ENCODE measurements around the gene OR2Z1. TPM values are rescaled to one million over a fixed set of nuclear protein-coding genes. Genes with fewer than 3 reads are reported as not detected.
A peak's percentile ranks its signal among the peaks of the same experiment; 100 is the strongest.

Gene OR2Z1
- total and polyA plus RNA-seq, 2 of the 4 experiments (the other 2 are of a cell fraction) = not detected

- Histone ChIP-seq H3K23ac (ENCODE audit: low read depth, low read length) (no peak within 1 kb of the TSS), H2AK5ac (ENCODE audit: low read depth, low read length) (no peak within 1 kb of the TSS), H3K36me3 (ENCODE audit: control insufficient read depth, insufficient read depth, low read length) (no peaks in the 10 kb centered on the region), H3K14ac (replicated peaks; ENCODE audit: low read depth, low read length) (no peak within 1 kb of the TSS), H3K27ac (ENCODE audit: insufficient read depth, low read length) (no peak within 1 kb of the TSS), H2AK9ac (replicated peaks; ENCODE audit: low read depth, low read length, poor library complexity) (no peak within 1 kb of the TSS), H2BK15ac (ENCODE audit: low read depth, low read length) (no peak within 1 kb of the TSS), H2BK5ac (ENCODE audit: low read depth, low read length, poor library complexity, severe bottlenecking) (no peak within 1 kb of the TSS), H4K8ac (ENCODE audit: low read depth in 2 of 2, low read length in 2 of 2) (no peak within 1 kb of the TSS), H3K4me2 (ENCODE audit: low read depth, low read length) (no peak within 1 kb of the TSS), H3K79me1 (ENCODE audit: low read depth in 1 of 2, low read length in 2 of 2) (no peaks in the 10 kb centered on the region), H3K4me1 (ENCODE audit: control insufficient read depth, insufficient read depth, low read length) (no peaks in the 10 kb centered on the region), H4K20me1 (ENCODE audit: insufficient read depth, low read length) (no peaks in the 10 kb centered on the region), H3K9me1 (ENCODE audit: insufficient read depth, low read length) (no peaks in the 10 kb centered on the region), H2AFZ (replicated peaks; ENCODE audit: low read length, poor library complexity) (peak within 1 kb of the TSS; percentile 63), H2BK20ac (ENCODE audit: low read depth, low read length) (no peak within 1 kb of the TSS), H3K4ac (ENCODE audit: low read depth, low read length) (no peak within 1 kb of the TSS), H2BK120ac (ENCODE audit: low read depth, low read length) (no peak within 1 kb of the TSS), H3K4me3 (ENCODE audit: insufficient read depth, low read depth, low read length) (no peak within 1 kb of the TSS), H4K91ac (ENCODE audit: insufficient read depth, low read depth, low read length) (no peak within 1 kb of the TSS), H3K9me3 (ENCODE audit: control insufficient read depth, insufficient read depth, low read length) (peaks cover 33% of the 10 kb centered on the region), H3K27me3 (ENCODE audit: control insufficient read depth, insufficient read depth, low read length) (no peaks in the 10 kb centered on the region), H3K18ac (ENCODE audit: low read depth, low read length) (no peak within 1 kb of the TSS), H4K5ac (ENCODE audit: low read depth, low read length) (no peak within 1 kb of the TSS), H3K56ac (ENCODE audit: extremely low read depth, insufficient read depth, low read length) (no peak within 1 kb of the TSS), H3K9ac (ENCODE audit: low read depth, low read length) (no peak within 1 kb of the TSS)
- intact Hi-C loops (cut with micrococcal nuclease) = no loop called here
- 62% methylated on average over 5 of the region's 23 CpGs; no CpG with 5 or more reads in 1 of the 2 experiments for WGBS, 2 experiments (ENCODE audit: extremely low coverage in 2 of 2, insufficient read length in 1 of 2)
- TF ChIP-seq RCOR1 (IDR thresholded peaks at IDR 0.05; ENCODE audit: insufficient replicate concordance, low read length) = no peak
- TF ChIP-seq USF2 (IDR thresholded peaks at IDR 0.05; ENCODE audit: low read depth, low read length) = no peak
- TF ChIP-seq ELK1 (IDR thresholded peaks at IDR 0.05; ENCODE audit: borderline replicate concordance, low read depth, low read length) = no peak
- no peak for TF ChIP-seq FOS (IDR thresholded peaks at IDR 0.05; ENCODE audit: low read depth, low read length)
- no peak for TF ChIP-seq CEBPB (IDR thresholded peaks at IDR 0.05; ENCODE audit: low read depth, low read length)
- TF ChIP-seq NFE2L2 (IDR thresholded peaks at IDR 0.05; ENCODE audit: low read depth, low read length) = no peak
- no peak for TF ChIP-seq MXI1 (IDR thresholded peaks at IDR 0.05; ENCODE audit: borderline replicate concordance, low read depth, low read length)
- no peak for TF ChIP-seq CHD1 (IDR thresholded peaks at IDR 0.05; ENCODE audit: low read depth, low read length)
- TF ChIP-seq RFX5 (IDR thresholded peaks at IDR 0.05; ENCODE audit: low read depth, low read length) = no peak
- no peak for TF ChIP-seq SMC3 (IDR thresholded peaks at IDR 0.05; ENCODE audit: low read depth, low read length)
- TF ChIP-seq POLR2A (IDR thresholded peaks at IDR 0.05; ENCODE audit: low read depth, low read length) = no peak
- TF ChIP-seq CTCF (conservative IDR thresholded peaks at IDR 0.05; ENCODE audit: low read depth, low read length) = no peak
- dilution Hi-C loops (cut with HindIII; ENCODE audit: low sequenced_read_pairs, unreplicated experiment) = no loop called here
- no peak for ATAC-seq (ENCODE audit: low read depth)
- DNase-seq = no peak
- CTCF ChIA-PET = no interaction called here
- in situ Hi-C loops (cut with MboI; ENCODE audit: low sequenced_read_pairs) = no loop called here
- POLR2A ChIA-PET (ENCODE audit: unreplicated experiment) = no interaction called here
- BruUV-seq (replicated peaks) = no TSS peak
Observed at GRCh38 chr19:8698433-8699063, 22.9 kb upstream of the OR2Z1 start, which contains the start of gene ACTL9. Gene ACTL9 (minus strand): TSS chr19:8698795. CDS start chr19:8698701, 94 bp downstream.

Measured in IMR-90 (cell line).